Measurements from ENCODE around the gene MRPL18. TPM values are rescaled to one million over a fixed set of nuclear protein-coding genes. Genes with fewer than 3 reads are reported as not detected.

The MRPL18 gene
- total and polyA plus RNA-seq, 9 of the 15 experiments (the other 6 are each of a cell fraction or from before 2014, with no cell fraction given), result 149 to 456 (median 196) TPM

DNA sequence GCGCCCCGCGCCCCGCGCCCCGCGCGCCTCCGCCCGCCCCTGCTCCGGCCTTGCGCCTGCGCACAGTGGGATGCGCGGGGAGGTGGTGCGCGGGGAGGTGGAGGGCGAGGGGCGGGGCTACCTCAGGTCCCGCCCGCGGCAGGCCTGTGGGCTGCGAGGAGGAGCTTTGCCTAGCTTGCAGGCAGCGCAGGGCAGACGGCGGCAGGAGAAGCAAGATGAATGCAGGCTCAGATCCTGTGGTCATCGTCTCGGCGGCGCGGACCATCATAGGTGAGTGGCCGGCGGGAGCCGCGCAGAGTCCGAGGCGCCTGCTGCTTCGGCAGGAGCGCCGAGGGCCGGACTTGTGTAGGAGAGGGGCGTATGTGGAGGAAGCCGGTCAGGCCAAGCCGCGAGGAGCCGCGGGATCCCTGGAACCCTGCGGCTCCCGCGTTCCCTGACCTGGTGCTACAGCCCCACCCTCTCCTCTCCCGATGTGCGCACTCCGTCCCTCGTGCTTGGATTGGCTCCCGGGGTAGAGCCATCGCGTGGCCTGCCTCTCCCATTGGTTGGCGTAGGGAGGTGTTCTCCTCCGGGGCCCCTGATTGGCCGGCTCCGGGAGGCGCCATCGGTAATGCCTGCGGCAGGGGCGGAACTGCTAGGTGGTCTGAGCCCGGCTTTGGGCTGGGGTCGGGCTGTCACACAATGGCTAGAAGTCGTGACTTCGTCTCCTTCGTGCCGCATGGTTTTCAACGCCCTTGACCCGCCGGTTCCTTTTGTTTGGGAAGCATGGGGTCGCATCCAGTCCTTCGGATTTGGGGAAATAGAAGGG lies 28.2 kb upstream of the MRPL18 start, which contains the start of gene ACAT2 (continued):
- TF ChIP-seq MBD1 (CRISPR knock-in tag; IDR thresholded peaks at IDR 0.05) (no peak), FUS (optimal IDR thresholded peaks at IDR 0.05; ENCODE audit: low read depth, low read length) (no peak), SRF (CRISPR knock-in tag; IDR thresholded peaks at IDR 0.05) (peak in 1 of 2 experiments; percentile 23; a peak in 1 of 4 replicates), FOXJ3 (CRISPR knock-in tag; IDR thresholded peaks at IDR 0.05) (no peak), SREBF2 (CRISPR knock-in tag; IDR thresholded peaks at IDR 0.05) (0 out of 2 replicates have a peak, but pooled peaks have one; percentile 79), TOE1 (IDR thresholded peaks at IDR 0.05; ENCODE audit: borderline replicate concordance) (peak; percentile 72), TOE1 (CRISPR knock-in tag; IDR thresholded peaks at IDR 0.05; ENCODE audit: borderline replicate concordance, low read depth) (no peak), C11orf30 (IDR thresholded peaks at IDR 0.05; ENCODE audit: low read depth) (peak; percentile 14; the same call in 1 of the 2 replicates), ZBTB7A (IDR thresholded peaks at IDR 0.05; ENCODE audit: borderline replicate concordance, control insufficient read depth, low read depth, low read length) (peak; percentile 55; the same call in 1 of the 2 replicates), ZNF830 (CRISPR knock-in tag; IDR thresholded peaks at IDR 0.05) (0 out of 2 replicates have a peak, but pooled peaks have one; percentile 61), ZNF75A (CRISPR knock-in tag; IDR thresholded peaks at IDR 0.05) (no peak), PHF8 (IDR thresholded peaks at IDR 0.05; ENCODE audit: borderline replicate concordance, low read length) (peak; percentile 96), ILF3 (IDR thresholded peaks at IDR 0.05; ENCODE audit: borderline replicate concordance) (no peak), NR1H2 (CRISPR knock-in tag; IDR thresholded peaks at IDR 0.05) (no peak), RBM34 (IDR thresholded peaks at IDR 0.05; ENCODE audit: borderline replicate concordance, insufficient read depth, low read length) (no peak)
- TF ChIP-seq, protein P1, sequence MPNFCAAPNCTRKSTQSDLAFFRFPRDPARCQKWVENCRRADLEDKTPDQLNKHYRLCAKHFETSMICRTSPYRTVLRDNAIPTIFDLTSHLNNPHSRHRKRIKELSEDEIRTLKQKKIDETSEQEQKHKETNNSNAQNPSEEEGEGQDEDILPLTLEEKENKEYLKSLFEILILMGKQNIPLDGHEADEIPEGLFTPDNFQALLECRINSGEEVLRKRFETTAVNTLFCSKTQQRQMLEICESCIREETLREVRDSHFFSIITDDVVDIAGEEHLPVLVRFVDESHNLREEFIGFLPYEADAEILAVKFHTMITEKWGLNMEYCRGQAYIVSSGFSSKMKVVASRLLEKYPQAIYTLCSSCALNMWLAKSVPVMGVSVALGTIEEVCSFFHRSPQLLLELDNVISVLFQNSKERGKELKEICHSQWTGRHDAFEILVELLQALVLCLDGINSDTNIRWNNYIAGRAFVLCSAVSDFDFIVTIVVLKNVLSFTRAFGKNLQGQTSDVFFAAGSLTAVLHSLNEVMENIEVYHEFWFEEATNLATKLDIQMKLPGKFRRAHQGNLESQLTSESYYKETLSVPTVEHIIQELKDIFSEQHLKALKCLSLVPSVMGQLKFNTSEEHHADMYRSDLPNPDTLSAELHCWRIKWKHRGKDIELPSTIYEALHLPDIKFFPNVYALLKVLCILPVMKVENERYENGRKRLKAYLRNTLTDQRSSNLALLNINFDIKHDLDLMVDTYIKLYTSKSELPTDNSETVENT (CRISPR knock-in tag; IDR thresholded peaks at IDR 0.05), result 0 out of 2 replicates have a peak, but pooled peaks have one; percentile 38
- TF ChIP-seq, protein P2, sequence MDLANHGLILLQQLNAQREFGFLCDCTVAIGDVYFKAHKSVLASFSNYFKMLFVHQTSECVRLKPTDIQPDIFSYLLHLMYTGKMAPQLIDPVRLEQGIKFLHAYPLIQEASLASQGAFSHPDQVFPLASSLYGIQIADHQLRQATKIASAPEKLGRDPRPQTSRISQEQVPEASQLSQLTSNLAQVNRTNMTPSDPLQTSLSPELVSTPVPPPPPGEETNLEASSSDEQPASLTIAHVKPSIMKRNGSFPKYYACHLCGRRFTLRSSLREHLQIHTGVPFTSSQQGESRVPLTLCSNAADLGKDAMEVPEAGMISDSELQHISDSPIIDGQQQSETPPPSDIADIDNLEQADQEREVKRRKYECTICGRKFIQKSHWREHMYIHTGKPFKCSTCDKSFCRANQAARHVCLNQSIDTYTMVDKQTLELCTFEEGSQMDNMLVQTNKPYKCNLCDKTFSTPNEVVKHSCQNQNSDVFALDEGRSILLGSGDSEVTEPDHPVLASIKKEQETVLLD (IDR thresholded peaks at IDR 0.05), result peak; percentile 87

Measured in K562 (cell line).